NCI-H1930 (cell line): Measurements from ENCODE around the gene MTCH2.
"Not testable (repeated sequence)": the region's sequence is repeated elsewhere in the genome, so short reads cannot be mapped to it uniquely, and the experiment has no call there.

Source experiments
- DNase-seq, 2 experiments: peaks; one replicate each; lab custom pipeline; 2025; lab: John Stamatoyannopoulos, UW

The MTCH2 gene

DNA sequence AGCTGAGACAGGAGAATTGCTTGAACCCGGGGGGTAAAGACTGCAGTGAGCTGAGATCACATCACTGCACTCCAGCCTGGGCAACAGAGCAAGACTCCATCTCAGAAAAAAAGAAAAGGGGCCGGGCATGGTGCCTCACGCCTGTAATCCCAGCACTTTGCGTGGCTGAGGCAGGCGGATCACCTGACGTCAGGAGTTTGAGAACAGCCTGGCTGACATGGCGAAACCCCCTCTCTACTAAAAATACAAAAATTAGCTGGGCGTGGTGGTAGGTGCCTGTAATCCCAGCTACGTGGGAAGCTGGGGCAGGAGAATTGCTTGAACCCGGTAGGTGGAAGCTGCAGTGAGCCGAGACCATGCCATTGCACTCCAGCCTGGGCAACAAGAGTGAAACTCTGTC, 6.0 kb downstream of the MTCH2 start:
- DNase-seq = not testable (repeated sequence)

DNA sequence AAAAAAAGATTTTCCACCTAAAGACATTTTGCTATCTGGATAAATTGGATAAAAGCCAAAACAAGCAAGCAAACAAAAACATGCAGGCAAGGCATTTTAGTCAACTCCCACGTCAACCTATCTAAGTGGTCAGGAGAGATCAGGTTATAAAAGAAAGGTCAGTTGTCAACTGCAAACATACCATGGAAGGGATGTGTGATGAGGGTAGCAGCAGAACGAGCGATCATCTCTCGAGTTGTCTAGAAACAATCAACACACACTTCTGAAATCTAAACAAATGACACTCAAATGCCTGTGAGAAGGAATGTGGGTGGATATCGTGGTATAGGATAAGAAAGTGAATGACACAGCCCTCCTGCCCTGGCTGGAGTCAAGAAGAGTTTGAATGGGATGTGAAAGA, 10.9 kb downstream of the MTCH2 start:
- no peak for DNase-seq

DNA sequence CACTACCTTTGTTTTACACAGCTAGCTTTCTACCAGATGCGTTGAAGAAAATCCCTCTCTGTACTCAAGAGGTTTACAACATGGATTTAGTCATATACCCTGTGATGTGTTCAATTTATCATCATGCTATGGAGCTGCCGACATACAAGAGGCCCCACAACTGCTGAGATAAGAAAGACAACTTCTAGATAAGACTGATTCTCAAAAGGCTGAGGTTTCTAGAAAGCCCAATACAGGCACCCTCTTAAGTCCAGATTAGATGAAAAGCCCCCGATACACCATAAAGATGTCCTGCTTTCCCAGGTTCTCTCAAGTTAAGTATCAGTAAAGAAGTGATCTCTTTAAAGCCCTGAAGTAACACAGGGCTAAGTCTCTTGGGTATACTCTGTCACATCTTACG, 14.3 kb downstream of the MTCH2 start:
- no peak for DNase-seq

DNA sequence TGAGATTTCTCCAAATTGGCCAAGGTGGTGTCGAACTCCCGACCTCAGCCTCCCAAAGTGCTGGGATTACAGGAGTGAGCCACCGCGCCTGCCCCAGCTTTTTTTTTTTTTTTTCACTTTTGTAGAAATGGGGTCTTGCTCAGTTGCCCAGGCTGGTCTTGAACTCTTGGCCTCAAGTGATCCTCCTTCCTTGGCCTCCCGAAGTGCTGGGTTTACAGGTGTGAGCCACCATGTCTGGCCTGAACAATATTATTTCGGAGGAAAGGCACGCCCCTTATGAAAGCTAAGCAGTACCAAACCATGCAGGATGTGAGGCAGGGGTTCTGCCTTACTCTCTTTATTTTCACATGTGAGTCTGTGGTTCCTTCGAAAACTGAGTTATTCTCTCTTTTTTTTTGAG, 16.1 kb downstream of the MTCH2 start:
- DNase-seq = no peak

DNA sequence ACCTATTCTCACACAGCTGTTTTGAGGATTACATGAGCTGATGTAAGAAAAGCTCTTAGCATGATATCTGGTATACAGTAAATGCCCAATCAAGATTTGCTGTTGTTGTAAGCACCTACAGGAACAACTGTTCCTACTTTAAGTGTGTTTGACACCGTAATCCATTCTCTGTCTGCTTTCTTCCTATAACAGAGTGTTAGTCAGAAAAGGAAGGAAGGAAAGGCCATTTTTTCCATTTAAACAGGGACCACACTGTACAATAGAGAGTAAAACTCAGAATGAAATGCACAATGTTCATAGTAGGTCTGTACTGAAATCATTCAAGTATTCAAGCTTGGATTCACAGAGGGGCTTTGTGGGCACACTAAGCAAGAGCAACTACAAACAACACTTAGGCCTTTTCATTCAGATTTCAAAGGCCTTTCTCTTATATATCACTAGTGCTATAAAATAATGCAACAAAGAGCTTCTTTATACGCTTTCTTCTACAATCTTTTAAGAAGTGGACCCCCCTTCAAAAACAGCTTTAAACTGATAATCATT, 21.5 kb downstream of the MTCH2 start:
- no peak for DNase-seq

DNA sequence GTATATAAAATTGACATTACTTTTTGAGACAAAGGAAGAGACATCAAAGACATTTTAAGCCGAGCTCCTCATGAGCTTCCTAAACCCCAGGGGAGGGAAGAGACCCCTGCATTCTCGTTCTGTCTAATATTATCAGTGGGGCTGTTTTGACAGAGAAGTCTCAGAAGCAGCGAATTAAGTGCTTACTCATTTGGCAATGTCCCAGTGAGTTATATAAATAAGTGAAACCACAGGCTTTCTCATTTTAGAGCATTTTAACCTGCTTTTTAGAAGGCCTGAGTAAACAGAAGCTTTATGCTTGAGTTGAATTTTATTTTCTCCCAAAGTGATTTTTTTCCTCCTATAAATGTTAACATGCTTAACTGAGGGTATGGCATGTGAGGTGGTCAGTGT, 24.9 kb downstream of the MTCH2 start:
- no peak for DNase-seq

DNA sequence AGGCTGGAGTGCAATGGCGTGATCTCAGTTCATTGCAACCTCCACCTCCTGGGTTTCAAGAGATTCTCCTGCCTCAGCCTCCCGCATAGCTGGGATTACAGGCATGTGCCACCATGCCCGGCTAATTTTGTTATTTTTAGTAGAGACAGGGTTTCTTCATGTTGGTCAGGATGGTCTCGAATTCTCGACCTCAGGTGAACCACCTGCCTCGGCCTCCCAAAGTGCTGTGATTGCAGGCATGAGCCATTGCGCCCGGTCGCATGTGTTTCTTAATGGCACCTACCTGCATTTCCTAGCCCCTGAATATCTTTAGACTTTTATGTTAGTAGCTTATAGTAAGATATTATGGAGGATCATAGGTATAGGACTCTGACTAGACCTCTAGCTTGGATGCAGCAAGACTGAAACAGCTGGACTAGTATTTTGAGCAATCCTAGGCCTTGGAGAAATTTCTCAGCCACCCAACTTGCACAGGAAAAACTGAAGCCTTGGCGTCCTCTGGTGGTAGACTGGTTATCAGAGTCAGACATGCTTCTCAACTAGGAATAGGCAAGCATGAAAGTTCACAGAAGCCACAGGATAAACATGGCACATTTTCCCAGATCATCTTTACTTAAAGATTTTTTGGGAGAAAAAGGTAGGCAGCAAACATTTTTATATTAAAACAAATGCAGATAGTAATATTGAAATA, 25.5 kb downstream of the MTCH2 start:
- peak; percentile 15 to 55 for DNase-seq

DNA sequence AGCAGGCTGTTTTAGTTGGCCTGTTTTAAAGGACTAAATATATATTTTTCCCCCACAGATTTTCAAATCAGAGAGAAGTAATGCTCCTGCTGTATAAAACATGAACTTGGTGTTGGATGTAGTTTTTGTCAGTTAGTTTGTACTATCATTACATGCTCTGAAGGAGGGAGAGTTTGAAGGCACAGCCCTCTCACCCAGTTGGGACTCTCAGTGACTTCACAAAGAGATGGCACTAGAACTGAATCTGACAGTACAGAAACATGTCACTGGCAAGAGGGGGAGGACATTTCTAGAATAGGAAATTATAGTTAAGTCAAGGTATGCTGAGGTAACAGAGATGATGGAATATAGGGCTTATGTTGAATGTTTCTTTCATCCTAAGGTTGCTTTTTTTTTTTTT, 27.1 kb downstream of the MTCH2 start:
- DNase-seq = no peak

DNA sequence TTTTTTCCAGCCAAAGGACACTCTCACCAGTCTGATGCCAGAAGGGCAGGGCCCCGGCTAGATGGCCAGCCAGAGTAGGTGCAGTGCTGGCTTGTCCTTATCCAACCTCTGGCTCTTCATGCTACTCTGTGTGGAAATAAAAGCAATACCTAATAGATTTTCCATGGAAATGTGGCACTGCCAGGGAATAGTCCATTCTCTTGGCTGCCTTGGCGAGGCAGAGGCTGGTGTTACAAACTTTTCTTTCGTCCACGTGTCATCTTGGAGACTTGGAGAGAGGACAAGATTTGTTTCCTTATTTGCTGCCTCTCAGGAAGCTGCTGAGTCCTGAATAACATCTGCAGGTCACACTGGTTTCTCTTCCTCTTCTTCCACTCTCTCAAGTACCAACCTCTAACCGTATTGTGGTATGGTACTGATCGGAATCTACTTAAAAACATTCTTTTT, 31.0 kb downstream of the MTCH2 start:
- no peak for DNase-seq

DNA sequence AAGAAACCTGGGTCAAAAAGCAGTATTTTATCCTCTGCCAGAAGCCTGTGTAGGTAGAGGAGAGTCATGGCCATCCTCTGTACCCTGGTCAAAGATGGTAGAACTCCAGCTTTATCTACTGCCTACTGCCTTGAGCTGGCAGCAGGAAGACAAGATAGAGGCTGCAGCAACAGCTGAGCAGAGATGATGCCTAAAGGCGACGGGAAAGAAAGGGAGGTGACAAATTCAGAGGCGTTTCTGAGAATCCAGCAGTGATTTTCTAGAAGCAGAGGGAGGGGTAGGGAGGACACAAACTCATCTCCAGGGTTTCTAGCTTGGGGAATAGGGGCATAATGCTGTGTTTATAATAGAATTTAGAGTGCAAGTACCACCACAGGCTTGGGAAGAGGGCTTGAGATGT, 32.7 kb downstream of the MTCH2 start:
- DNase-seq = no peak

DNA sequence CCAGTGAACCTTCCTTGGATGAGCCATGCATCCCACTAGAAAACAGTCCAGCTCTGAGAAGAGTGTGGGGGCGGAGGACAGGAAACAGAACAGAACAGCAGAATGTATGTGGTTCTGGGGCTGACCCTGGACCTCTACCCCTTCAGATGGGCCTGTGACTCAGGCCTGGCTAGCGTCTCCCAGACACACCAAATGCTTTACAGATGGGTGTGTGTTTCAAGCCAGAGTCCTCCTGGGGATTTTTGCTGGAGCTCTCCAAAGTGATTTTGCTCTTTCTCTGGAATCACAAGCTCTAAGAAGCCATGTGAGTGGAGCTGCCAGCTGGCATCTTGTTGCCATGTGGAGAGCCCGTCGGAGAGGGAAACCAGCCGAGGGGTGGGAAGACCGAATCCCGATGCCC, 35.0 kb downstream of the MTCH2 start:
- DNase-seq = no peak

DNA sequence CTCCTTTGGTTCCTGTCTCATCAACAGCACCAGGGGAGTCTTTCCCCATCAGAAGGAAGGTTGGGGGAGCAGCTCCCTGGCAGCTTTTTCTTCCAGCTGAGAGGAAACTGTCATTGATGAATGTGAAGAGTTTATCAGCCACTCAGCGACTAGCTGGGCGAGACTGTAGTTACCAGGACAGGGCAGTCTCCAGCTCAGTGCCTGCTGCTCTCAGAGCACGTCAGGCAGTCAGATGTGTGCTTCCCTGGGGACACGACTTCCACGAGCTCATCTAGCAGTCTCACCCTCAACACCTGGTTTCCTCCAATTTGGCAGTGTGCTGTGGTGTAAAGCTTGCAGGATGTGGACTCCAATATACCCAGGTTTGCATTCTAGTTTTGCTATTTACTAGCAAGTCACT, 35.6 kb downstream of the MTCH2 start:
- no peak for DNase-seq

DNA sequence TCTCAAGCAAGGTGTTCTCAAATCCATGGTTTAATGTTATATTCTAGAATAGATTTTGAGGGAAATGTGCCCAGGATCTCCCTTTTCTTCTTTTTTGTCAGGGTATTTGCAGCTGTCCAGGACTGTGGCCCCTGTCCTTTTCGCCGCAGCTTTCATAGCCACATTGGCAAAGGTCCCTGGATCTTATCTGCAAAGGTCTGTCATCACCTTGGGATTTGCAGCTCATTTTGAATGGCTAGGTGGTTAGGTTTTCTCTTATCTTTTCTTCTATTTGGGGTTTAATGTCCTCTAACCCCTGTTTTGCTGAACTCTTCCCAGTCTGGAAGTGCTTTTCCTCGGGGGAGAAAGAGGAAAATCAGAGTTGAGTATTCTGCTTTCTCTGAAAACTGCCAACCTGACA, 36.4 kb downstream of the MTCH2 start:
- no peak for DNase-seq

DNA sequence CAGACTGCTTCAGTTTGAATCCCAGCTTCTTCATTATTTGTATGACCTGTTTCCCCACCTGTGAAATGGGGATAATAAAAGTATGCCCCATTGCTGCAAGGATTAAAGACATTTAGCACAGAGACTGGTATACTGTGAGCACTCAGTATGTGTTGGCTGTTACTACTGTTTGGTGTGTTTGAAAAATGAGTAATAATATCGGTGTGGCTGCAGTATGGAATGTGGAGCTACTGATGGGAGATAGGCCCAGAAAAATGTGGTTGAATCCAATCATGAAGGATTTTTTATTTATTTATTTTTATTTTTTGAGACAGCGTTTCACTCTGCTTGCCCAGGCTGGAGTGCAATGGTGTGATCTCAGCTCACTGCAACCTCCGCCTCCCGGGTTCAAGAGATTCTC, 39.1 kb downstream of the MTCH2 start:
- DNase-seq = no peak

DNA sequence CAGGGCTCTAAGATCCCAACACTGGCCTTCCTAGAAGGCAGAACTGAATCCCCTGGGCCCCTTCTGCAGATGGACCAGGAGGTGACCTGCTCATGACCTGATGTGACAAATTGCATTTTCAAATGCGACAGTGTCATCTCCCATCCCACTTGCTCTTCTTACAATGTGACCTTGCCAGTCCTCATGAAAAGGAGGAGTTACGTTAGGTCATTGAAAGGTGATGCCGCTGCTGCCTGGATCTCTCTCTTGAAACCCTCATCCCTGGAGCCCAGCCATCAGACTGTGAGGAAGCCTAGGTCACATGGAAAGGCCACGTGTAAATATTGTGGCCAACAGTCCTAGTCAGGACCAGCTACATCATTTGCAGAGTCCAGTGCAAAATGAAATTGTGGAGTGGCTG, 42.5 kb downstream of the MTCH2 start:
- no peak for DNase-seq

DNA sequence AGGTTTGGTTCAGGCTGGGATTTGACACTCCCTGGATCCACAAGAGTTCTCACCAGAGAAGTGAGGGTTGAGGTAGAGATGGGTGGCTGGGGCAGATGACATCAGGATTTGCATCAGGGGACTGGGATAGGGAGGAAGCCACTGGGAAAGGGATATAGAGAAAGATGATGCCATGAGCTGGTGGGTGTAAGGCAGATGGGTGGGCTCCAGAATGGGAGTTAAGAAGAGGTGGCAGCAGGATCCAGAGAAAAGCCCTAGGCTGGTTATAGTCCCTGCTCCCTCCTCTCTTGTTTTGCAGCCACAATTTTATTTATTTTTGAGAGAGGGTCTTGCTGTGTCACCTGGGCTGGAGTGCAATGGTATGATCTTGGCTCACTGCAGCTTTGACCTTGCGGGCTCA, 46.4 kb downstream of the MTCH2 start:
- no peak for DNase-seq

DNA sequence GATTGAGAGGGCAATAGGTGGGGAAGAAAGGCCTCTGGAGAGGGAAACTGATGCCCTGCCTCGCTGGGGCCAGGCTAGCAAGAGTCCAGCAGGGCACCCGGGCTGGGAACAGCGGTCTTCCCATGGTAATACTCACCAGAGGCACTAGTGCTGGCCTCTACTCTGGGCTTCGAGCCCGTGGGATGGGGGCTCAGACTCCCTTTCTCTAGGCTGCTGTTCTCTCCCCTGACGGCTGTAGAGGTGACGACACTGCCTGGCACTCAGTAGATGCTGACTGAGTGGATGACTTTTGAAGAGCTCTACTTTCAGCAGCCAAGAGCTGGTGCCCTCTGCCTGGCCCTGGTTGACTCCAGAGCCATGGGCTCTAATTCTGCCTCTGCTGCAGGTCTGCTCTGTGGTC, 47.3 kb downstream of the MTCH2 start:
- DNase-seq = no peak

DNA sequence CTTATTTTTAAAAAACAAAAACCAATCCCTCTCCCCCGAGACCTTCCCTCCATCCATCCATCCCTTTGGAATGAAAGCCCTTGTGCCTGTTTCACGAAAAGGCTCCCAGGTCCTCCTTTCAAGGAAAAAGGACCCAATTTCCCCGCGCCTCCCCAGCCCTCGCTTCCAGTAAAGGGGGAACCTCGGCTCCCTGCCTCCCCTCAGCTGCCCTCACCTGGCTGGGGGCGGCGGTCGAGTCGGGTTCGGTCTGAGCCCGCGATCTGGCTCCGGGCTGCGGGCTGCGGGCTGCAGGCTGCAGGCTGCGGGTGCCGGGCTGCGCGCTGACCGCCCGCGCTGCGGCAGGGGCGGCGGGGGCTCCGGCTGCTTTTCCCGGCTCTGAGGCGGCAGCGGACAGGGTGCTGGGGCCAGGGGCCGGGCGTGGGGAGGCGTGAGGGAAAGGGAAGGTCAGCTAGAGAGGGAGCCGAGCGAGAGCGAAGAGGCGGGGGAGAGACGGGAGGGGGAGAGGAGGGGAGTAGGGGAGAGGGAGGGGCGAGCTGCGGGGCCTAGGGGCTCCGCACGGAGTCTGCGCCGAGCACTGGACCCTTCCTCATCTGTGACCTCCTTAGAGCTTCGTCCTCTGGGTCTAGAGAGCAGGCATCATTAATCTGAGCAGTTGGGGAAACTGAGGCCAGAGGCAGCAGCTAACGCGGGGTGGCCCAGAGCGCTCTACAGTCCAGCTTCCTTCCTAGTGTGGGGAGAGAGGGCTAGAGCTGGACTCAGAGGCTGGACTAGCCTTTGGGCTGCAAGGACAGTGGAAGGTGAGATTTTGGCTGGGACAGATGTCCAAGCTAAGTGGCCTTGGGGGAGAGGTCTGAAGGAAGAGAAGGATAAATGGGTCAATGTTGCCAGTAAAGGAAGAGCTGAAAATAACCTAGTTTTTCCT, 48.2 kb downstream of the MTCH2 start, which contains the start of gene C1QTNF4:
Gene C1QTNF4, minus strand, starts transcription at position 478 of the 922 bp plus-strand sequence. CDS start 3,601 bp downstream, outside the sequence.
- DNase-seq = no peak

DNA sequence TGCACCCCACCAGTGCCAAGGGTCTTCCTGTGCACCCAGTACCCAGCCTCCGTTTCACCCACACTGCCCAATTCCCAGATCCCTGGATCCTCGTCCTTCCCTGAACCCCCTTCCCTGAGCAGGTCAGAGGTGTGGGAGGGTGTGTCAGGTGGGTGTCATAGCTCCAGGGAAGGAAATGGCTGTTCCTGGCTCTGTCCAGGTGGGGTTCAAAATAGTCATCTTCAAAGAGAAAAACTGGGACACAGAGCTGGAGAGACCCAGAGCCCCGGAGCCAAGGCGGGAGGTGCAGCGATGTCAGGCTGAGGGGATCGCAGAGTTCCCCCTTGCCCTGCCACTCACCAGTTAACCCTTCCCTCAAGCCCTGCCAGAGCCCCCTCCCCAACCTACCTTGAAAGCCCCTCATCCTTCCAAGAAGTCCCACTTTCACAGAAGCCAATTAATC, 48.8 kb downstream of the MTCH2 start:
- DNase-seq = no peak

DNA sequence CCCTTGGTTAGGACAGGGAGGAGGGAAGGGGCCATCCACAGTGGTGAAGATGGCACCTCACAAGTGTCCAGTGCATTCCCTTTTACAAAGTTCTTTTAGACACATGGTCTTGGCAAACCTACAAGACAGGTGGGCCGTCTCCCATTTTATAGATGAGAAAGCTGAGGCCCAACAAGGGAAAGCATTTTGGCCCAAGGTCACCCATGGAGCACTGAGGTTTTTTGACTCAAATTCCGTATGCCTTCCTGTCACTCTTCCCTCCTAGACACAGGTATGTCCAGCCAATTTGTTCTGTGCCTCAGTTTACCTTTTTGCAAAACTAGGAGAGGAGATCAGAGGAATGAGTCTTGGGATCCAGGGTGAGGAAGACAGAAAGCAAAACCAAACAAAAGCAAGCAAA, 49.4 kb downstream of the MTCH2 start:
- DNase-seq = no peak

DNA sequence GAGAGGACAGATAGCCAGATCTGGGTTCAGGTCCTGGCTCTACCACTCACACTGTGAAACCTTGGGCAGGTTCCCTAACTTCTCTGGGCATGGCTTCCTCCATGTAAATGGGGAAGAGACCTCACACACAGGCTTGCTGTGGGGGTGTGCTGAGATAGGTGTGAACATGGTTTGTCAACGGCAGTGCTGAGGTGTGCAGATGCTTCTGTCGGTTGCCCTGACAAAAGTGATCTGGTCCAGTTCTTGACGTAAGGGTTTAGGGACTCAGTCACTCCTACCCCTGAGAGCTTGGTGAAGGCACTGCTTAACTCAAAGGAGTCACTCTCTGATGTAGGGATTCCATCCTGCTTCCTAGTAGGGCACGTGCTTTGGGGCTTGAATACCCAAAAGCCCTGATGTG, 50.1 kb downstream of the MTCH2 start:
- no peak for DNase-seq

DNA sequence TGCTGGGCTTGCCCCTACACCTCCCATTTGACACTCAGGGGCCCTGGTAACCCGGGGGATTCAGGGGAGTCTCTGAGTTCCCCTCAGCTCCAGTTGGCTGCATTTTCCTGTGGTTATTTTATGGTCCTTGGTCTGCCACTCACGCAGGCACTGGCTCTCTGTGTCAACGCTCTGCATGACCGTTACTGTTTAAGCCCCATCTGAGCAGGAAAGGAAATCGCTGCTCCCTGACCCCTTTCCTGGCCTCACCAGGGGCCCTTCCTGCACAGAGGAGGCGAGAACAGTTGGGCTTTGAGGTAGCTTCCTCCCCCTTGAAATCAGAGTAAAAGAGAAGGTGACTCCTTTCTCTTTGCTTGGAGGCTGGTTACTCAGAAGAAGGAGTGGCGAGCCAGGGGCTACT, 50.6 kb downstream of the MTCH2 start:
- DNase-seq = no peak
